ENCODE results near the gene CEMIP.

Gene CEMIP

GRCh38 chr15:80893777-80894176, 114.6 kb downstream of the CEMIP start:
- no peak for DNase-seq

- no peak for DNase-seq
Observed at GRCh38 chr15:80895091-80895490, 115.9 kb downstream of the CEMIP start.

- no peak for DNase-seq
Observed at GRCh38 chr15:80895965-80896364, 116.8 kb downstream of the CEMIP start.

DNA sequence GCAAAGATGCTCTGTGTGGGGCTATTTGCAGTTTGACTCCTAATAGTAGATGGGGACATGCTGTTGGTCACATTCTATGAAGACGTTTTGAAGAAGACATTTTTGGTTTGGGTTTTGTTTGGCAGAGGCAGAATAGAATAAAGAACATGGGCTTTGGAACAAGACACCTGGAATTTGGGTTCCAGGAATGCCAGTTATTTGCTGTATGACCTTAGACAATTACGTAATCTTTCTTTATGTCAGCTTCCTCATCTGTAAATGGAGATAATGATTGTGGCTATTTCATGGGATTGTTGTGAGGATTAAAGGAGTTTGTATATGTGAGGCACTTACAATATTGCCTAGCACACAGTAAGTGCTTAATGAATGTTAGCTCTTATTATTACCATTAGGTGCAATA, 118.9 kb downstream of the CEMIP start:
- no peak for DNase-seq

DNA sequence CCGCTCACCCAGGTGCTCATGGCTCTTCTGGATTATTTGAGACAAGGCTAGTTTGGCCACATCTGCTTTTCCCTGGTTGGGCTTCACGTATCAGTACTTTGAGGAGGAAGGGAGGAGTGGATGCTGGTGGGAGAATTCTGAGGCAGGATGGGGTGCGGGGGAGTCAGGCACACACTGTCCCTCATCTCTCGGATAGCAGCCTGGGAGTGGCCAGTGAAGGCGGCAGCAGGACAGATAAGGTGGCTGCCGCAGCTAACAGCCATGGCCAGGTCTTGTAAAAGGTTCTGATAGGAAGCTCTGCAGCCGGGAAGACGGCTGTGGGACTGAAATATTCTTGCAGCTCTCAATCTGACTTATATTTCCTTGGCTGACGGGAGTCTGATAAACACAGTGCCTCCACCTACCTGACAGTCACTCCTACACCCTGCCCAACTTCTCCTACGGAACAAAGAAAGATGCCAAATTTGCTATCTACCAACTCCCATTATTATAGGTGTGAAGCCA, 123.2 kb downstream of the CEMIP start:
- DNase-seq, result no peak

GRCh38 chr15:80904998-80905397, 125.8 kb downstream of the CEMIP start:
- DNase-seq, result no peak

DNA sequence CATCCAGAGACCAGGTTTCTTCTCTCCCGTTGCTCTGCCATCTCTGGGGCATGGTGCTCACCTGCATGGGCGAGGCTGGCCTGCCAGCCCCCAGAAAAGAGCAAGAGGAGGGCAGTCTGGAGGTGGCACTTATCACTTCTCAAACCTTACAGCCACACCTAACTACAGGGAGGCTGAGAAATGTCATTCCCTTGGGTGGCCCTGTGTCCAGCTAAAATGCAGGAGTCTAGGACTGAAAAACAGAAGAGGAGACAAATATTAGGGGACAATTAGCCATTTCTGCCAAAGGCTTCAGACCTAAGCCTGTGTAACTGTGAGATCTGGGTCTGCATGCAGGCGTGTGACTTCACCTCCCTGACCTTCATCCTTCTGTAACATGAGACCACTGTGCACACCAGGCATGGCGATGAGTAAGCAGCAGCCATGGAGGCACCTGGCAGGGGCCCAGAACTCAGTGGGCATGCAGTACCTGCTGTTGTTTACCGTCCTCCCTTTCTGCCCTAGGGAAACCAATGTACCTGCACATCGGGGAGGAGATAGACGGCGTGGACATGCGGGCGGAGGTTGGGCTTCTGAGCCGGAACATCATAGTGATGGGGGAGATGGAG, 127.1 kb downstream of the CEMIP start:
- no peak for DNase-seq

- no peak for DNase-seq
Observed at GRCh38 chr15:80911821-80912220, 132.7 kb downstream of the CEMIP start.

DNA sequence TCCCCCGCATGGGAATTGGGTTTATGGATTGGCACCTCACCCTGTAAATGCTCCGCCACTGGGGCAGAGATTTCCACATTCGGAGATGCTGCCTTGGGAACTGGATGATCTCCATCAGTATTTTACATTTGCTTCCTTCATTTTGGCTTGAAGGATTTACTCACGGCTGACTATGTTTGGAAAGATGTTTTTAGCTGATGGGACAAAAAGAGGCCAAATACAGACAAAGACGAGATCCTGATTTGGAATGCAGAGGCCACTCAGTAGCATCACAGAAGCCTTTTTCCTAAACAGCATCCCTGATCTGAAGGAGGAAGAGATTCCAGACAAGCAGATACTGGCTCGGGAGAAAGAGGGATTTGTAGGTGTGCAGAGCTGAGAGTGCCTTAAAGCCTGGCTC, 133.5 kb downstream of the CEMIP start:
- no peak for DNase-seq

GRCh38 chr15:80913541-80913940, 134.4 kb downstream of the CEMIP start:
- no peak for DNase-seq

- no peak for DNase-seq
Observed at GRCh38 chr15:80915472-80915871, 136.3 kb downstream of the CEMIP start.

DNA sequence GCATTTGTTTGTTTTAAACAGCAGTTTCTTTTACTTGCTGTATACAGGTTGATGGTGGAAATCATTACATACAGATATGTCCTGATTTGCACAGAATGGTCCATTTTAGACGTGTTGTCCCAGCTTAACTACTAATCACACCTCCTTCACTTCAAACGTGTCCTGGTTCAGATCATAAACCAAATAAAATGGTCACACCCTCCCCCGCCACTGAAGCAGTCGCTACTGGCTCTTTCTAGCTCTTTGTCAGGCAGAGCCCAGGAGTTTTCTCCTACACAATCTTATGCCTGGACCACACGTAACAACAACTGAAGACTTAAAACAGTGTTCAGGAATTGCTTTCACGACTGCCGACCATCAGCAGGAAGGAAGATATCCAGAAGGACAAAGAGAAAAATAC, 136.9 kb downstream of the CEMIP start:
- DNase-seq, result no peak

DNA sequence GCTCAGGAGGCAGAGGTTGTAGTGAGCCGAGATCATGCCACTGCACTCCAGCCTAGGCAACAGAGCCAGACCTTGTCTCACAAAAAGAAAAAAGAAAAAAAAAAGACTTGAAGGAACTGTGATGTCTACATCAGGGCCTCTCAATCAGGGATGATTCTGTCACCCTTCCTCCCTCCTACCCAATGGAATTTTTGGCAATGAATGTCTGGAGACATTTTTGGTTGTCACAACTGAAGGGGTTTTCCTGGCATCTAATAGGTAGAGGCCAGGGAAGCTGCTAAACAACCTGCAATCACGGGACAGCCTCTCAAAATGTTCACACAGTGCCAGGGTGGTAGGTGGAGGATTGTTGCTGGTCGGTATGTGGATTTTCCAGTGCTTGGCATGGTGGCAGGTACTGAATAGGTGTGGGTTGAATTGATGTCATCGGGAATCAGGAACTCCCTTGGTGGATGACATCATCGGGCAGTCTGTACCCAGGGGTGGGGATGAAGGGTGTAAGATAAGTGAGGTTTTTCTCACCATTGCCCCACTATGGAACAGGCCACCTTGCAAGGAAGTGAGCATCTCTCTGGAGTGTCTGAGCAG, 139.1 kb downstream of the CEMIP start:
- no peak for DNase-seq

DNA sequence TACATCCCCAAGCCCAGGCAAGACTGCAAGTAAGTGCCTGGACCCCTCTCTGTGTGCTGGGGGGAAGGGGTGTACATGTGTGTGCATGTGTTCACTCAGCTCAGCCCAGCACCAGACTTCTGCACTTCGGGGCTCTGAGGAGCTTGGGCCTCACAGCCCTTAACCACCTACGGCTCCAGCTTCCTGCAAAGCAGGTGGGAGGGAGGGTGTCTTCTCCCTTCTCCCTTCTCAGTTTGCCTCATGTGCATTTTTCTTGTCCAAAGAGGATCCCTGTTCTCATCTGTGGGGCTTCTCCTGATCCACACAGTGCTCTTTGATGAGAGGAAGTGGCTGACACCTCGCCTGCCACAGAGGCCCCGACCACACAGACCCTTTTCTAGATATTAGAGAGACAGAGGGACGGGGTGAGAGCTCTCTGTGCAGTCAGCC, 141.1 kb downstream of the CEMIP start:
- peak; percentile 42 for DNase-seq

DNA sequence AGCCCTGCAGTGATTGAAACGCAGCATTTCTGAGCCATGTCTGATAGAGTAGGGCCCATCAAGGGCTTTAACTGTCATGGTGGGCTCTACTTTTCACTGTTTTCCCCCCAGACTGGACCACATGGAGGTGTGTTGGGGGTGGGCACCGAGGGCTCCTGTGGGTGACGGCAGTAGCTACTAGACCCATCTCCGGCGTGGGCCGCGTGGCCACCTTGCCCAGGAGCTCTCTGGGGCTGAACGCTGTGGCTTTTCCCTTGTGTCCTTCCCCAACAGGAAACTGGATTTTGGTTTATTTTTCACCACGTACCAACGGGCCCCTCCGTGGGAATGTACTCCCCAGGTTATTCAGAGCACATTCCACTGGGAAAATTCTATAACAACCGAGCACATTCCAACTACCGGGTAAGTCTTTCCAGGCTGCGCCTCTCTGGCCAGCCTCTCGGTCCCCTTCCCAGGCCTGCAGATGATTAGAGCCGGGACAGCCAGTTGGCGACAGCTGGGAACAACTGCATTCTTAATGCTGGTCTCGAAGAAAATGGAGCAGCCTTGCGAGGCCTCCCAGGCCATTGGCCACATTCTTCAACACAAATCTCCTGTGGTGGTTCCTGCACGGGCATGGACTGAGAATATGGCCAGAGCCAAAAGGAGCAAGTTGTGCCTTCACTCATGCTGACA, 142.7 kb downstream of the CEMIP start:
- no peak for DNase-seq

DNA sequence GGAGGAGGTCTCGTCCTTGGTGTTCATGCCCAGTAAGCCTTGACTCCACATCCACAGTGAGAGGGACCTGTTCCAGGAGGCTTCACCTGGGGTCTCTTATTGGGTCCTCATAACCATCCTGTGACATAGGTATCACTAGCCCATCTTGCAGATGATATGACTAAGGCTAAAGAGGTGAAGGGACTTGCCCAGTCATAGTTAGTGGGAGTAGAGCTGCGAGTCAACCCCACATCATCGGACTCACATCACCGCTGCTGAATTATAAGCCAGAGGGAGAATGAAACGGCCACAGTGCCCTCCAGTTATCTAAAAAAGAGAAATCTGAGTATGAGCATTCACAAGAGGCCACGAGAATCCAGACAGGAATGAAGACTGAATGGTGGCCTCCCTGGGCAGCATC, 144.5 kb downstream of the CEMIP start:
- DNase-seq, result no peak

GRCh38 chr15:80924278-80924677, 145.1 kb downstream of the CEMIP start:
- DNase-seq, result no peak

- DNase-seq, result no peak
Observed at GRCh38 chr15:80925597-80926059, 146.5 kb downstream of the CEMIP start.

DNA sequence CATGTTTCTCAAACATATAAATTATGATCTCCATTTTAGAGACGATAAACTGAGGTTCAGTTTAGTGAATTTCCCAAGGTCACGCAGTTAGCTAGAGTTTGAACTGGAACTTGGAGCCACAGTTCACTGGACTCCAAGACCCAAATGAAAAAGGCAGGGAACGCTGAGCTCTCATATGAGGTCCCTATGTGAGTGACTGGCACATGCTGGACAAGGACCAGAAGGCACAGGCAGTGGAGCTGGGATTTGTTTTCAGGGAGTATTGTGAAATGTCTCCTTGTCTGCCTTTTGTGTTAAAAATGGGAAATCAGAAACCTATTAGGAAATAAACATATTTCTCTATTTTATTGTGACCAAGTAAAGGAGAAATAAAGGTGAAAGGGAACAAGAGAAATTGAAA, 147.0 kb downstream of the CEMIP start:
- no peak for DNase-seq

- DNase-seq, result no peak
Observed at GRCh38 chr15:80929225-80929624, 150.1 kb downstream of the CEMIP start.

- no peak for DNase-seq
Observed at GRCh38 chr15:80929689-80930088, 150.5 kb downstream of the CEMIP start.

DNA sequence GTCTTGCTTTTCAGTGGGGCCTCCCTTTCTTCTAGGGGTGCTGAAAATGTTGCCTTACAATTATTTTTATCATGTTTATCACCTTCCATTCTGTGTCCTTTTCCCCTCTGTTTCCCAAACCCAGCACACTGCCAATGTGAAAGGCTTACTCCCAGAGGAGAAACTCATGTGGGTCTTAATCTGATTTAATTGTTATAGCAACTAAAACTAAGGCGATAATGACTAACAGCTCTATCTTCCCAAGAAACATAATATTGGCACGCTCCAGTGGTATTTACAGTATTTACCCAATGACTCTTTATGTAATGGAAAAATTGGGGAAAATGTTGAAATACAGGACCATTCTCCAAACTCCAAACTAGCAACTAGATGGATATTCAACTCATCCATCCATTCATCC, 152.0 kb downstream of the CEMIP start:
- DNase-seq, result no peak

DNA sequence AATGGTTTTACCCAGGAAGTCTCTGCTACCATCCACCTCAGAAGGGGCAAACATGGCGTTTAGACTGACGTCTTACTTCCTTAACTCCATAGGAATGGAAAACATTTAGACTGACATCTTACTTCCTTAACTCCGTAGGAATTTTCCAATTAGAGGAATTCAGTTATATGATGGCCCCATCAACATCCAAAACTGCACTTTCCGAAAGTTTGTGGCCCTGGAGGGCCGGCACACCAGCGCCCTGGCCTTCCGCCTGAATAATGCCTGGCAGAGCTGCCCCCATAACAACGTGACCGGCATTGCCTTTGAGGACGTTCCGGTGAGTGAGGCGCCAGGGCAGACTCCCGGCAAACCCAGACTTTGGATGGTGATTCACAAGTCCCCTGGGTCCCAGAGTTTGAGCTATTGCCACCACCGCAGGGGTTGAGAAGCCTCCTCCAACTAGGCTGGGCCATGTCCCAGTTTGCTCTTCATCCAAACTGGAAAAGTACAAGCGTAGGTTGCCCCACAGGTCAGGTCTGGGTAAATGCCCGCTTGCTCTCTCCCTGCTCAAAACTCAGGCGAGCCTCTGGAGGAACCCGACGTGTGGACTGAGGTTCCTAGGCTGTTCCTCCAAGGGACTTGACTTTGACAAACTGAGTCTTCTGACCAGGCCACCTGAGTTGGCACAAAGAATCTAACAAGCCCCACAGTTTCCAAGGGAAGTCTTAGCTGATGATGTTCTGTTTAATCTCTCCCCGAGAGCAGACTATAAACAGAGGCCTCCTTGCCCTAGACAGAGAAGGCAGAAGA, 152.7 kb downstream of the CEMIP start:
- DNase-seq, result no peak

- DNase-seq, result no peak
Observed at GRCh38 chr15:80932513-80932815, 153.3 kb downstream of the CEMIP start.
